ENCODE measurements around the gene CDK19.

CDK19 gene

GRCh38 chr6:110799189-110799588 is 16.1 kb downstream of the CDK19 start:
- H2BK12ac ChIP-seq (ENCODE audit: low read length) = no peak overlapping the region
- H3K36me3 ChIP-seq (ENCODE audit: control insufficient read depth in 1 of 2, insufficient read depth in 2 of 2, low read length in 2 of 2) = peaks cover 0 to 1% of the 10 kb centered on the region in 2 experiments
- no peaks in the 10 kb centered on the region for H3K9me3 ChIP-seq (ENCODE audit: insufficient read depth, low read depth, low read length)
- H4K91ac ChIP-seq (ENCODE audit: low read depth, low read length) = no peak overlapping the region
- H3K23ac ChIP-seq (ENCODE audit: low read length) = no peak overlapping the region
- no peak overlapping the region for H3K4me3 ChIP-seq (ENCODE audit: low read depth, low read length)
- H2BK5ac ChIP-seq (ENCODE audit: low read depth, low read length, poor library complexity) = no peak overlapping the region
- H3K4me2 ChIP-seq (ENCODE audit: low read length) = no peak overlapping the region
- WGBS (ENCODE audit: extremely low coverage, insufficient coverage, insufficient read length) = no CpG with 5 or more reads among the region's 2 CpGs
- H3K14ac ChIP-seq (ENCODE audit: low read length) = no peak overlapping the region
- no peaks in the 10 kb centered on the region for H3K4me1 ChIP-seq (ENCODE audit: control insufficient read depth in 1 of 2, insufficient read depth in 2 of 2, low read length in 2 of 2)
- H3K9ac ChIP-seq (ENCODE audit: low read length) = no peak overlapping the region
- no peak overlapping the region for H4K8ac ChIP-seq (ENCODE audit: low read depth, low read length)
- no peak overlapping the region for H2BK120ac ChIP-seq (ENCODE audit: insufficient read depth, low read length, poor library complexity)
- no peaks in the 10 kb centered on the region for H3K27me3 ChIP-seq (ENCODE audit: insufficient read depth, low read length)
- no peak overlapping the region for H3K18ac ChIP-seq (ENCODE audit: low read length)
- no peaks in the 10 kb centered on the region for H3K79me1 ChIP-seq (ENCODE audit: low read length)
- H2AFZ ChIP-seq (ENCODE audit: insufficient read depth, low read length, poor library complexity) = no peak overlapping the region
- H3K4ac ChIP-seq (ENCODE audit: low read depth, low read length) = no peak overlapping the region
- no peak for DNase-seq
- no peak overlapping the region for H2AK5ac ChIP-seq (ENCODE audit: low read length)
- no peak overlapping the region for H3K27ac ChIP-seq (ENCODE audit: low read depth, low read length)
- H4K12ac ChIP-seq (ENCODE audit: low read depth, low read length) = no peak overlapping the region
- H3K79me2 ChIP-seq (ENCODE audit: control insufficient read depth, insufficient read depth, low read length, poor library complexity) = peaks cover 2% of the 10 kb centered on the region

- Histone ChIP-seq H3K4me1 (ENCODE audit: control insufficient read depth in 1 of 2, insufficient read depth in 2 of 2, low read length in 2 of 2) (no peaks in the 10 kb centered on the region), H3K23ac (ENCODE audit: low read length) (no peak overlapping the region), H3K27me3 (ENCODE audit: insufficient read depth, low read length) (no peaks in the 10 kb centered on the region), H4K12ac (ENCODE audit: low read depth, low read length) (no peak overlapping the region), H4K8ac (ENCODE audit: low read depth, low read length) (no peak overlapping the region), H3K4me3 (ENCODE audit: low read depth, low read length) (no peak overlapping the region), H2BK5ac (ENCODE audit: low read depth, low read length, poor library complexity) (no peak overlapping the region), H3K18ac (ENCODE audit: low read length) (no peak overlapping the region), H3K27ac (ENCODE audit: low read depth, low read length) (no peak overlapping the region), H2AFZ (ENCODE audit: insufficient read depth, low read length, poor library complexity) (no peak overlapping the region), H3K14ac (ENCODE audit: low read length) (no peak overlapping the region), H4K91ac (ENCODE audit: low read depth, low read length) (no peak overlapping the region), H2BK120ac (ENCODE audit: insufficient read depth, low read length, poor library complexity) (no peak overlapping the region), H2AK5ac (ENCODE audit: low read length) (no peak overlapping the region), H3K9me3 (ENCODE audit: insufficient read depth, low read depth, low read length) (no peaks in the 10 kb centered on the region), H3K9ac (ENCODE audit: low read length) (no peak overlapping the region), H3K4ac (ENCODE audit: low read depth, low read length) (no peak overlapping the region), H3K36me3 (ENCODE audit: control insufficient read depth in 1 of 2, insufficient read depth in 2 of 2, low read length in 2 of 2) (no peaks in the 10 kb centered on the region), H2BK12ac (ENCODE audit: low read length) (no peak overlapping the region), H3K4me2 (ENCODE audit: low read length) (no peak overlapping the region), H3K79me2 (ENCODE audit: control insufficient read depth, insufficient read depth, low read length, poor library complexity) (peaks cover 2% of the 10 kb centered on the region), H3K79me1 (ENCODE audit: low read length) (no peaks in the 10 kb centered on the region)
- WGBS (ENCODE audit: extremely low coverage, insufficient coverage, insufficient read length) = no CpG with 5 or more reads among the region's 1 CpG
- no peak for DNase-seq
Measured at GRCh38 chr6:110795271-110795670, 20.0 kb downstream of the CDK19 start.

GRCh38 chr6:110786696-110787095 is 28.6 kb downstream of the CDK19 start:
- H2BK5ac ChIP-seq (ENCODE audit: low read depth, low read length, poor library complexity) = no peak overlapping the region
- no peak overlapping the region for H2BK120ac ChIP-seq (ENCODE audit: insufficient read depth, low read length, poor library complexity)
- H3K18ac ChIP-seq (ENCODE audit: low read length) = no peak overlapping the region
- no peaks in the 10 kb centered on the region for H3K27me3 ChIP-seq (ENCODE audit: insufficient read depth, low read length)
- H3K79me2 ChIP-seq (ENCODE audit: control insufficient read depth, insufficient read depth, low read length, poor library complexity) = no peaks in the 10 kb centered on the region
- no peak overlapping the region for H3K4me3 ChIP-seq (ENCODE audit: low read depth, low read length)
- no peak overlapping the region for H4K91ac ChIP-seq (ENCODE audit: low read depth, low read length)
- no peak overlapping the region for H3K9ac ChIP-seq (ENCODE audit: low read length)
- no peak overlapping the region for H3K4ac ChIP-seq (ENCODE audit: low read depth, low read length)
- H3K27ac ChIP-seq (ENCODE audit: low read depth, low read length) = no peak overlapping the region
- H2BK12ac ChIP-seq (ENCODE audit: low read length) = no peak overlapping the region
- no peak overlapping the region for H4K12ac ChIP-seq (ENCODE audit: low read depth, low read length)
- H2AFZ ChIP-seq (ENCODE audit: insufficient read depth, low read length, poor library complexity) = no peak overlapping the region
- H2AK5ac ChIP-seq (ENCODE audit: low read length) = no peak overlapping the region
- H3K79me1 ChIP-seq (ENCODE audit: low read length) = no peaks in the 10 kb centered on the region
- no peak overlapping the region for H4K8ac ChIP-seq (ENCODE audit: low read depth, low read length)
- no peak for DNase-seq
- H3K23ac ChIP-seq (ENCODE audit: low read length) = no peak overlapping the region
- no peak overlapping the region for H3K14ac ChIP-seq (ENCODE audit: low read length)
- no peaks in the 10 kb centered on the region for H3K4me1 ChIP-seq (ENCODE audit: control insufficient read depth in 1 of 2, insufficient read depth in 2 of 2, low read length in 2 of 2)
- no CpG with 5 or more reads among the region's 1 CpG for WGBS (ENCODE audit: extremely low coverage, insufficient coverage, insufficient read length)
- H3K9me3 ChIP-seq (ENCODE audit: insufficient read depth, low read depth, low read length) = no peaks in the 10 kb centered on the region
- no peak overlapping the region for H3K4me2 ChIP-seq (ENCODE audit: low read length)
- no peaks in the 10 kb centered on the region for H3K36me3 ChIP-seq (ENCODE audit: control insufficient read depth in 1 of 2, insufficient read depth in 2 of 2, low read length in 2 of 2)

GRCh38 chr6:110786271-110786670 is 29.0 kb downstream of the CDK19 start:
- H3K9ac ChIP-seq (ENCODE audit: low read length) = no peak overlapping the region
- H3K4me3 ChIP-seq (ENCODE audit: low read depth, low read length) = no peak overlapping the region
- H3K27me3 ChIP-seq (ENCODE audit: insufficient read depth, low read length) = no peaks in the 10 kb centered on the region
- no peaks in the 10 kb centered on the region for H3K79me2 ChIP-seq (ENCODE audit: control insufficient read depth, insufficient read depth, low read length, poor library complexity)
- WGBS (ENCODE audit: extremely low coverage, insufficient coverage, insufficient read length) = no CpG with 5 or more reads among the region's 3 CpGs
- H2BK12ac ChIP-seq (ENCODE audit: low read length) = no peak overlapping the region
- H2AK5ac ChIP-seq (ENCODE audit: low read length) = no peak overlapping the region
- H3K14ac ChIP-seq (ENCODE audit: low read length) = no peak overlapping the region
- H2BK120ac ChIP-seq (ENCODE audit: insufficient read depth, low read length, poor library complexity) = no peak overlapping the region
- no peak overlapping the region for H2BK5ac ChIP-seq (ENCODE audit: low read depth, low read length, poor library complexity)
- H3K79me1 ChIP-seq (ENCODE audit: low read length) = no peaks in the 10 kb centered on the region
- no peaks in the 10 kb centered on the region for H3K4me1 ChIP-seq (ENCODE audit: control insufficient read depth in 1 of 2, insufficient read depth in 2 of 2, low read length in 2 of 2)
- H3K36me3 ChIP-seq (ENCODE audit: control insufficient read depth in 1 of 2, insufficient read depth in 2 of 2, low read length in 2 of 2) = no peaks in the 10 kb centered on the region
- no peak overlapping the region for H3K27ac ChIP-seq (ENCODE audit: low read depth, low read length)
- H4K8ac ChIP-seq (ENCODE audit: low read depth, low read length) = no peak overlapping the region
- no peak overlapping the region for H3K4ac ChIP-seq (ENCODE audit: low read depth, low read length)
- H3K9me3 ChIP-seq (ENCODE audit: insufficient read depth, low read depth, low read length) = no peaks in the 10 kb centered on the region
- H4K12ac ChIP-seq (ENCODE audit: low read depth, low read length) = no peak overlapping the region
- no peak overlapping the region for H3K18ac ChIP-seq (ENCODE audit: low read length)
- H2AFZ ChIP-seq (ENCODE audit: insufficient read depth, low read length, poor library complexity) = no peak overlapping the region
- H3K4me2 ChIP-seq (ENCODE audit: low read length) = no peak overlapping the region
- no peak overlapping the region for H4K91ac ChIP-seq (ENCODE audit: low read depth, low read length)
- no peak overlapping the region for H3K23ac ChIP-seq (ENCODE audit: low read length)
- no peak for DNase-seq

Data from trophoblast cell (in vitro differentiated cells and primary cell).